Anterior cingulate cortex (tissue), 58 donors: Measurements from ENCODE around the gene PPY.
"Not testable (repeated sequence)": the region's sequence is repeated elsewhere in the genome, so short reads cannot be mapped to it uniquely, and the experiment has no call there.

Experiments used
- DNase-seq, 58 donors: peaks; one replicate each; lab custom pipeline; 2025; lab: John Stamatoyannopoulos, UW

PPY gene

GRCh38 chr17:43907998-43908721, 34.1 kb downstream of the PPY start:
- peak in 56 of 58 donors; percentile 30 to 89 (median 77) for DNase-seq

- DNase-seq = peak in 57 of 58 donors; percentile 28 to 93 (median 80)
Observed at GRCh38 chr17:43907425-43907981, 34.8 kb downstream of the PPY start, which contains the start of gene MPP2. Gene MPP2, minus strand, starts transcription at chr17:43907536. Its CDS starts 3,076 bp downstream, at chr17:43904460.

DNA sequence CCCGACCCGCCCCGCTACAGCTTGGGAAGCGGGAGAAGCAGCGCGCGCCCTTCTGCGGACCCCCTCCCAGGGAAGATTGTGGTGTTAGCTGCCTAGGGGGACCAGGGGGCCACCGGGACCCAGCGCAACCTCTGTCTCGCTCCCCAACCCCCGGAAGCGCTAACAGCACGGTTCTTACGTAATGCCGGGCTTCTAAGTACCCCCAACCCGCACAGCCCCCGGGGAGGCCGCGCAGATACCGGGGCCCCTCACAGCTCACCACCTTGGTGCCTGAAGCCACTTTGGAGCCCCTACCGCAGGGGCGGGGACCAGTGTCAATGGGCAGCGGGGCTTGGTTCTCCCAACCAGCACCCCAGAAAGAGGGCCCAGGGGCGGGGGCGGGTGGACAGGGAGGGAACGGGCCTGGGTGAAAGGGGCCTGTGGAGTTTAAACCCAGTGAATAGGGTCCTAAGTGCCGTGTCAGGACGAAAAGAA, 35.3 kb downstream of the PPY start:
- peak in 22 of 58 donors; percentile 46 to 85 (median 63) for DNase-seq

- DNase-seq = peak; percentile 21 to 92 (median 81)
Observed at GRCh38 chr17:43905985-43906852, 36.1 kb downstream of the PPY start.

DNA sequence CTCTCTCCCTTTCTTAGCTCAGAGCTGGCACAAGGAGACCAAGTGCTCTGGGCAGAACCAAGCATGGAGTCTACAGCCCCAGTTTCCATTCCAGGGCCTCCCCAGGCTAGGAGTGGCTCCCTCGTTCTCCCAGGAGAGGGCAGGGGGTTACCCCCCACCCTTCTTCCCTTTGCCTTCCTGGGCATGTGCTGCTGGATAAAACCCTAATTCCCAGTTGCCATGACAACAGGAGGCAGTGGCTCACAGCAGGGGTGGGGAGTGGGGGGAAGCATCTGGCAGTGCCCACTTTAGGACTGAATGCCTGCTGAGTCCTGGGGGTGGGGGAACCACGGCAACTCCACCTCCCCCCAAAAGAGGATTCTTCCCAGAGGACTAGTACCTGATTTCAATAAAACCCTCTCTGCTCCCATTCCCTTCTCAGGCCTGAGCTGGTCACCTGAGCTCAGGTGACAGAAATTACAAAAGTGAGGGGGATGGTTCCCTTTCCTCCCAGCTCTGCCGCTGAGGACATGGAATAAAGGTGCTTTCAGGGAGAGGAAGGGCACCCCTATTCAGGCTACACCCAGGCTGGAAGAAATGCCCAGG, 36.8 kb downstream of the PPY start:
- DNase-seq = peak in 19 of 58 donors; percentile 5 to 43 (median 23)

- DNase-seq = no peak
Observed at GRCh38 chr17:43901861-43902589, 40.3 kb downstream of the PPY start.

DNA sequence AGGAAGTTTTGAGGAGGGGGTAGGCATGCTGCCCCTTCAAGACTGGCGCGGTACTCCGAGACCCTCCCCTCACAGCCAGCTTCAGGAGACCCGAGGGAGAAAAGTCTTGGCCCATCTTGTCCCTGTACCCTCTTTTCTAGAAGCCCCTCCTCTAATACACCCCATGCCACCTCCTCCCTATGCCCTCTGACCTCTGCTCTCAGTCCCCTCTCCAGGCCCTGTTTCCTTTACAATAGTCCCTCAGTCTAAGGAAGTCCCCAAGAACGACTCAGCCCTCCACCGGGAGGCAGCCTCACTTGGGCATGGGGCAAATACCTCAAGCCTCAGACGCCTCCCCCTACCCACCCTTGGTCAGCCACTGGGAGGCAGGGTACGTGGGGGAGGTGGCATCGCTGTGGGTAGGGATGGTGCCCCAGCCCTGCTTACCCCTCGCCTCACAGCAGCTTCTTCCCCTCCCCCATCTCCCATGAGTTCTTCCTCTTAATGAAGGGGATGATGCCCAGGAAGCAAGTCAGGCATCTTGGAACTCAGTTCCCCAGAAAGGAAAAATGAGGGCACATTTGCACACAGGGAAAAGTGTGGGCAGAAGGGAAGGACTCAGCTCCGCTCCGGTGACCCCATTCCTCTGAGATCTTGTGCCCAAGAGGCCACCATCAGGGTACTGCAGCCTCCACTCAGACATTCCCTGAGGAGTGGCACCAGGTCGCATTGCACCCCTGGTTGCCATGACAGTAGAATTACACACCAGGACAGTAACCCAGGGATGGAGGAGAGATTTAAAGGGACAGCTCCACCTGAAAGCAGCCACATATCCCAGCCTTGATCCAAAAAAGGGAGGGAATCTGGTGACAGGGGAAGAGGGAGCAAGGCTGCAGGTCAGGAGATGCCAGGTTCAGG, 41.2 kb downstream of the PPY start:
- DNase-seq = no peak

GRCh38 chr17:43900183-43900857, 42.0 kb downstream of the PPY start:
- DNase-seq = peak; percentile 18 to 93 (median 74)

GRCh38 chr17:43898446-43898845, 43.8 kb downstream of the PPY start:
- DNase-seq = no peak

- DNase-seq = no peak
Observed at GRCh38 chr17:43897831-43898230, 44.4 kb downstream of the PPY start.

DNA sequence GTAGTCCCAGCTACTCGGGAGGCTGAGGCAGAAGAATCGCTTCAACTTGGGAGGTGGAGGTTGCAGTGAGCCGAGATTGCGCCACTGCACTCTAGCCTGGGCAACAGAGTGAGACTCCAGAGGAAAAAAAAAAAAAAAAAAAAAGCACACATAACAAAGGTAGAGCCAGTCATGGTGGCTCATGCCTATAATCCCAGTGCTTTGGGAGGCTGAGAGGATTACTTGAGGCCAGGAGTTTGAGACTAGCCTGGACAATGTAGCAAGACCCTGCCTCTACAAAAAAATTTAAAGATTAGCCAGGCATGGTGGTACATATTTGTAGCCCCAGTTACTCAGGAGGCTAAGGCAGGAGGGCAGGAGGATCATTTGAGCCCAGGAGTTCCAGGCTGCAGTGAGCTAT, 47.8 kb downstream of the PPY start:
- DNase-seq = not testable (repeated sequence)

GRCh38 chr17:43892647-43892952, 49.7 kb downstream of the PPY start:
- no peak for DNase-seq

- no peak for DNase-seq
Observed at GRCh38 chr17:43891851-43892646, 50.2 kb downstream of the PPY start.
